H9 (cell line): ENCODE data around the gene MYH16. TPM values are rescaled to one million over a fixed set of nuclear protein-coding genes. Genes with fewer than 3 reads are reported as not detected.

Experiments
- DNase-seq: peaks from one replicate; pipeline ENCODE4 v3.0.0-alpha.2; 2017
- H2AFZ ChIP-seq: one replicate; pipeline ENCODE4 v1.6.1; 2013; ENCODE audit warnings: mild to moderate bottlenecking, low read length, control low read depth, moderate library complexity
- H2AK5ac ChIP-seq: 2 replicates; pipeline ENCODE4 v1.6.1; 2013; ENCODE audit warnings: low read length, control low read depth, mixed read lengths; ENCODE audit not compliant: insufficient read length
- H2BK120ac ChIP-seq: one replicate; pipeline ENCODE4 v1.6.1; 2013; ENCODE audit warnings: low read depth, mild to moderate bottlenecking, low read length, control low read depth, inconsistent platforms; ENCODE audit not compliant: poor library complexity, severe bottlenecking
- H2BK12ac ChIP-seq: 2 replicates; pipeline ENCODE4 v1.6.1; 2013; ENCODE audit warnings: low read length, control low read depth, mixed read lengths, low read depth; ENCODE audit not compliant: insufficient read length
- H2BK15ac ChIP-seq: 2 replicates; pipeline ENCODE4 v1.6.1; 2013; ENCODE audit warnings: low read depth, low read length, control low read depth
- H2BK20ac ChIP-seq: one replicate; pipeline ENCODE4 v1.6.1; 2013; ENCODE audit warnings: low read depth, mild to moderate bottlenecking, low read length, control low read depth, inconsistent platforms; ENCODE audit not compliant: poor library complexity, severe bottlenecking
- H2BK5ac ChIP-seq: 2 replicates; pipeline ENCODE4 v1.6.1; 2013; ENCODE audit warnings: low read length, control low read depth, mixed read lengths; ENCODE audit not compliant: insufficient read length
- H3K14ac ChIP-seq: 2 replicates; pipeline ENCODE4 v1.6.1; 2013; ENCODE audit warnings: low read length, control low read depth; ENCODE audit not compliant: insufficient read depth
- H3K18ac ChIP-seq: 2 replicates; pipeline ENCODE4 v1.6.1; 2013; ENCODE audit warnings: low read depth, mild to moderate bottlenecking, mixed read lengths, low read length, control low read depth; ENCODE audit not compliant: insufficient read length
- H3K23ac ChIP-seq: 2 replicates; pipeline ENCODE4 v1.6.1; 2013; ENCODE audit warnings: low read length, control low read depth, mixed read lengths, low read depth; ENCODE audit not compliant: insufficient read length
- H3K23me2 ChIP-seq: 2 replicates; pipeline ENCODE4 v1.6.1; 2013; ENCODE audit warnings: low read depth, mild to moderate bottlenecking, mixed read lengths, low read length, control low read depth; ENCODE audit not compliant: insufficient read length, poor library complexity, severe bottlenecking
- H3K27ac ChIP-seq: 2 replicates; pipeline ENCODE4 v1.5.1; 2013; ENCODE audit warnings: low read length, control low read depth, mixed read lengths, low read depth; ENCODE audit not compliant: insufficient read length
- H3K27me3 ChIP-seq: 2 replicates; pipeline ENCODE4 v1.6.1; 2013; ENCODE audit warnings: low read length, control low read depth, inconsistent platforms; ENCODE audit not compliant: insufficient read depth
- H3K4ac ChIP-seq: 2 replicates; pipeline ENCODE4 v1.6.1; 2013; ENCODE audit warnings: low read depth, mild to moderate bottlenecking, control low read depth, inconsistent platforms, low read length, moderate library complexity
- H3K4me1 ChIP-seq: 2 replicates; pipeline ENCODE4 v1.6.1; 2013; ENCODE audit warnings: low read length, control low read depth, inconsistent platforms; ENCODE audit not compliant: insufficient read depth
- H3K4me2 ChIP-seq: 2 replicates; pipeline ENCODE4 v1.6.1; 2013; ENCODE audit warnings: low read length, control low read depth, mixed read lengths; ENCODE audit not compliant: insufficient read length, insufficient read depth
- H3K56ac ChIP-seq: 2 replicates; pipeline ENCODE4 v1.6.1; 2013; ENCODE audit warnings: low read depth, mild to moderate bottlenecking, mixed read lengths, low read length, control low read depth; ENCODE audit not compliant: insufficient read length
- H3K79me1 ChIP-seq: 2 replicates; pipeline ENCODE4 v1.6.1; 2013; ENCODE audit warnings: low read depth, mild to moderate bottlenecking, moderate library complexity, low read length, control low read depth, inconsistent platforms; ENCODE audit not compliant: insufficient read depth, poor library complexity, severe bottlenecking
- H3K79me2 ChIP-seq: 2 replicates; pipeline ENCODE4 v1.6.1; 2013; ENCODE audit warnings: low read length, control low read depth, inconsistent platforms; ENCODE audit not compliant: insufficient read depth
- H3K9ac ChIP-seq: 2 replicates; pipeline ENCODE4 v1.6.1; 2013; ENCODE audit warnings: low read length, control low read depth, mixed read lengths; ENCODE audit not compliant: insufficient read length; ENCODE audit errors: extremely low read depth
- H3K9me3 ChIP-seq: one replicate; pipeline ENCODE4 v1.6.1; 2013; ENCODE audit warnings: low read depth, low read length, inconsistent platforms; ENCODE audit not compliant: control insufficient read depth
- H3T11ph ChIP-seq: one replicate; pipeline ENCODE4 v1.6.1; 2013; ENCODE audit warnings: mild to moderate bottlenecking, low read length, control low read depth, inconsistent platforms
- H4K20me1 ChIP-seq: one replicate; pipeline ENCODE4 v1.6.1; 2013; ENCODE audit not compliant: control insufficient read depth, insufficient read length, insufficient read depth
- H4K5ac ChIP-seq: 2 replicates; pipeline ENCODE4 v1.6.1; 2013; ENCODE audit warnings: low read depth, mild to moderate bottlenecking, mixed read lengths, low read length, control low read depth; ENCODE audit not compliant: insufficient read length
- H4K8ac ChIP-seq: replicated peaks from 2 replicates; pipeline ENCODE4 v1.6.1; 2013; ENCODE audit warnings: low read length, control low read depth, mixed read lengths, low read depth; ENCODE audit not compliant: insufficient read length
- H4K91ac ChIP-seq: 2 replicates; pipeline ENCODE4 v1.6.1; 2013; ENCODE audit warnings: low read depth, mild to moderate bottlenecking, moderate library complexity, mixed read lengths, low read length, control low read depth; ENCODE audit not compliant: insufficient read length
- H3K27ac Mint-ChIP-seq, 3 experiments: 2 replicates in 2 of 3; 3 replicates in 1 of 3; pipeline ENCODE4 v1.8.0; 2020 to 2021; ENCODE audit warnings: mixed read lengths in 3 of 3, mild to moderate bottlenecking in 1 of 3, moderate library complexity in 1 of 3
- H3K27me3 Mint-ChIP-seq: 2 replicates; pipeline ENCODE4 v1.8.0; 2021; ENCODE audit warnings: low read depth, mild to moderate bottlenecking, moderate library complexity, mixed read lengths
- H3K36me3 Mint-ChIP-seq, 3 experiments: 2 replicates in 2 of 3; 3 replicates in 1 of 3; pipeline ENCODE4 v1.8.0; 2020 to 2021; ENCODE audit warnings: low read depth in 3 of 3, mixed read lengths in 3 of 3; ENCODE audit not compliant: insufficient read depth in 1 of 3
- H3K4me1 Mint-ChIP-seq, 2 experiments: 2 replicates each; pipeline ENCODE4 v1.8.0; 2020; ENCODE audit warnings: mixed read lengths in 2 of 2
- H3K4me3 Mint-ChIP-seq, 2 experiments: 2 replicates in 1 of 2; 3 replicates in 1 of 2; pipeline ENCODE4 v1.8.0; 2020 to 2021; ENCODE audit warnings: mild to moderate bottlenecking in 2 of 2, mixed read lengths in 2 of 2, moderate library complexity in 1 of 2
- H3K9me3 Mint-ChIP-seq, 2 experiments: 2 replicates in 1 of 2; 3 replicates in 1 of 2; pipeline ENCODE4 v1.8.0; 2020; ENCODE audit warnings: mild to moderate bottlenecking in 2 of 2, mixed read lengths in 2 of 2, moderate library complexity in 1 of 2
- CTCF ChIP-seq: fragments of 200-600 bp; sonication (generic); conservative IDR thresholded peaks from 3 replicates; pipeline ENCODE4 v1.8.0; 2021; ENCODE audit warnings: antibody characterized with exemption, mild to moderate bottlenecking
- WGBS: extraction: QIAGEN DNeasy Blood & Tissue Kit; methylation state at CpG from one replicate; pipeline ENCODE4 v1.1.7; 2013; ENCODE audit warnings: missing lambda C conversion rate, low lambda C conversion rate, mixed read lengths; ENCODE audit not compliant: insufficient read length; ENCODE audit errors: extremely low coverage; 5-methylcytosine and 5-hydroxymethylcytosine counted together
- total RNA-seq: library from RNA; stranded (reverse); gene quantifications from 2 replicates; pipeline ENCODE4 v1.2.1, GENCODE V29; 2021

The MYH16 gene
- total RNA-seq, 1 experiment from 2014 or later, result not detected

GRCh38 chr7:99352247-99352646 lies 79.6 kb downstream of the MYH16 start:
- no peak for TF ChIP-seq CTCF
- DNase-seq, result no peak

More at GRCh38 chr7:99352247-99352646, 79.6 kb downstream of the MYH16 start:
- Histone ChIP-seq H4K20me1 (no peaks in the 10 kb centered on the region), H3K4me1 (no peaks in the 10 kb centered on the region), H2BK12ac (no peak overlapping the region), H3K18ac (no peak overlapping the region), H2AK5ac (no peak overlapping the region), H3K27ac (no peak overlapping the region), H3K23me2 (no peaks in the 10 kb centered on the region), H4K91ac (no peak overlapping the region), H3K14ac (no peak overlapping the region), H3K23ac (no peak overlapping the region), H3K56ac (no peak overlapping the region), H4K5ac (no peak overlapping the region), H2BK120ac (no peak overlapping the region), H3T11ph (no peak overlapping the region), H2BK20ac (no peak overlapping the region), H3K27me3 (no peaks in the 10 kb centered on the region), H2BK5ac (no peak overlapping the region), H3K79me2 (no peaks in the 10 kb centered on the region), H3K9me3 (no peaks in the 10 kb centered on the region), H3K9ac (no peak overlapping the region), H2AFZ (no peak overlapping the region), H4K8ac (no peak overlapping the region), H3K4me2 (no peak overlapping the region), H2BK15ac (no peak overlapping the region), H3K4ac (no peak overlapping the region), H3K79me1 (no peaks in the 10 kb centered on the region)
- WGBS, result no CpG with 5 or more reads among the region's 5 CpGs
- no peak overlapping the region for H3K27ac Mint-ChIP-seq
- no peak overlapping the region for H3K4me3 Mint-ChIP-seq
- no peaks in the 10 kb centered on the region for H3K9me3 Mint-ChIP-seq
- H3K27me3 Mint-ChIP-seq, result no peaks in the 10 kb centered on the region
- H3K36me3 Mint-ChIP-seq, result peaks cover 16 to 55% (median 44%) of the 10 kb centered on the region in 3 experiments; a peak in 6 of 7 replicates
- no peaks in the 10 kb centered on the region for H3K4me1 Mint-ChIP-seq
